Mucosa of rectum (tissue), 2 donors: Measurements from ENCODE around the gene FXN.

Experiments used
- H3K27ac ChIP-seq, 2 donors: one replicate each; pipeline ENCODE4 v1.7.0; 2013; ENCODE audit warnings: inconsistent platforms in 2 of 2, low read depth in 2 of 2, low read length in 2 of 2
- H3K27me3 ChIP-seq, 2 donors: one replicate each; pipeline ENCODE4 v1.7.0; 2013; ENCODE audit warnings: low read length in 2 of 2; ENCODE audit not compliant: control insufficient read depth in 2 of 2, insufficient read depth in 2 of 2
- H3K36me3 ChIP-seq, 2 donors: one replicate each; pipeline ENCODE4 v1.7.0; 2013; ENCODE audit warnings: low read length in 2 of 2; ENCODE audit not compliant: control insufficient read depth in 2 of 2, insufficient read depth in 2 of 2
- H3K4me1 ChIP-seq, 2 donors: one replicate each; pipeline ENCODE4 v1.7.0; 2013; ENCODE audit warnings: low read length in 2 of 2, mild to moderate bottlenecking in 1 of 2; ENCODE audit not compliant: control insufficient read depth in 2 of 2, insufficient read depth in 2 of 2
- H3K4me3 ChIP-seq, 2 donors: one replicate each; pipeline ENCODE4 v1.7.0; 2013; ENCODE audit warnings: low read length in 2 of 2
- H3K9ac ChIP-seq, 2 donors: one replicate each; pipeline ENCODE4 v1.7.0; 2013; ENCODE audit warnings: low read length in 2 of 2, low read depth in 1 of 2, mild to moderate bottlenecking in 1 of 2
- H3K9me3 ChIP-seq, 2 donors: one replicate each; pipeline ENCODE4 v1.7.0; 2013; ENCODE audit warnings: low read length in 2 of 2; ENCODE audit not compliant: control insufficient read depth in 2 of 2
- donor health status: healthy.
- donor health status: Normal muscosa, but diverticular disease.

Gene FXN

GRCh38 chr9:69062195-69062594 is 26.6 kb downstream of the FXN start:
- H3K4me1 ChIP-seq = no peaks in the 10 kb centered on the region
- no peak overlapping the region for H3K27ac ChIP-seq
- no peaks in the 10 kb centered on the region for H3K27me3 ChIP-seq
- H3K36me3 ChIP-seq = peaks cover 7 to 23% of the 10 kb centered on the region in 2 donors
- no peak overlapping the region for H3K9ac ChIP-seq
- H3K9me3 ChIP-seq = no peaks in the 10 kb centered on the region
- H3K4me3 ChIP-seq = no peak overlapping the region

GRCh38 chr9:69063839-69064238 is 28.3 kb downstream of the FXN start:
- no peaks in the 10 kb centered on the region for H3K27me3 ChIP-seq
- H3K4me1 ChIP-seq = no peaks in the 10 kb centered on the region
- no peak overlapping the region for H3K9ac ChIP-seq
- H3K9me3 ChIP-seq = no peaks in the 10 kb centered on the region
- no peak overlapping the region for H3K27ac ChIP-seq
- H3K36me3 ChIP-seq = peaks cover 0 to 31% of the 10 kb centered on the region in 2 donors
- no peak overlapping the region for H3K4me3 ChIP-seq

GRCh38 chr9:69065660-69066059 is 30.1 kb downstream of the FXN start:
- Histone ChIP-seq H3K36me3 (peaks cover 0 to 31% of the 10 kb centered on the region in 2 donors), H3K27ac (no peak overlapping the region), H3K4me3 (no peak overlapping the region), H3K27me3 (no peaks in the 10 kb centered on the region), H3K9me3 (no peaks in the 10 kb centered on the region), H3K4me1 (no peaks in the 10 kb centered on the region), H3K9ac (no peak overlapping the region)

- H3K9me3 ChIP-seq = no peaks in the 10 kb centered on the region
- no peak overlapping the region for H3K9ac ChIP-seq
- peaks cover 0 to 26% of the 10 kb centered on the region in 2 donors for H3K36me3 ChIP-seq
- no peaks in the 10 kb centered on the region for H3K4me1 ChIP-seq
- no peak overlapping the region for H3K27ac ChIP-seq
- H3K4me3 ChIP-seq = no peak overlapping the region
- H3K27me3 ChIP-seq = no peaks in the 10 kb centered on the region
Observed at GRCh38 chr9:69066955-69067354, 31.4 kb downstream of the FXN start.

- H3K27ac ChIP-seq = no peak overlapping the region
- peaks cover 0 to 29% of the 10 kb centered on the region in 2 donors for H3K36me3 ChIP-seq
- H3K9me3 ChIP-seq = no peaks in the 10 kb centered on the region
- H3K4me3 ChIP-seq = no peak overlapping the region
- H3K27me3 ChIP-seq = no peaks in the 10 kb centered on the region
- H3K9ac ChIP-seq = no peak overlapping the region
- no peaks in the 10 kb centered on the region for H3K4me1 ChIP-seq
Observed at GRCh38 chr9:69070201-69070600, 34.6 kb downstream of the FXN start.

- H3K9me3 ChIP-seq = no peaks in the 10 kb centered on the region
- H3K27ac ChIP-seq = no peak overlapping the region
- no peaks in the 10 kb centered on the region for H3K4me1 ChIP-seq
- H3K9ac ChIP-seq = no peak overlapping the region
- H3K36me3 ChIP-seq = peaks cover 0 to 21% of the 10 kb centered on the region in 2 donors
- no peaks in the 10 kb centered on the region for H3K27me3 ChIP-seq
- no peak overlapping the region for H3K4me3 ChIP-seq
Observed at GRCh38 chr9:69071059-69071458, 35.5 kb downstream of the FXN start.

GRCh38 chr9:69073103-69073502 is 37.6 kb downstream of the FXN start:
- Histone ChIP-seq H3K9me3 (no peaks in the 10 kb centered on the region), H3K36me3 (peaks cover 0 to 8% of the 10 kb centered on the region in 2 donors), H3K27ac (no peak overlapping the region), H3K27me3 (no peaks in the 10 kb centered on the region), H3K9ac (no peak overlapping the region), H3K4me1 (no peaks in the 10 kb centered on the region), H3K4me3 (no peak overlapping the region)

GRCh38 chr9:69074801-69075200 is 39.2 kb downstream of the FXN start:
- no peak overlapping the region for H3K4me3 ChIP-seq
- no peak overlapping the region for H3K27ac ChIP-seq

GRCh38 chr9:69076550-69076949 is 41.0 kb downstream of the FXN start:
- no peak overlapping the region for H3K4me3 ChIP-seq
- no peaks in the 10 kb centered on the region for H3K9me3 ChIP-seq
- no peaks in the 10 kb centered on the region for H3K4me1 ChIP-seq
- H3K9ac ChIP-seq = no peak overlapping the region
- H3K36me3 ChIP-seq = peaks cover 0 to 5% of the 10 kb centered on the region in 2 donors
- H3K27ac ChIP-seq = no peak overlapping the region
- no peaks in the 10 kb centered on the region for H3K27me3 ChIP-seq

More at GRCh38 chr9:69074801-69075200, 39.2 kb downstream of the FXN start:
- Histone ChIP-seq H3K4me1 (no peaks in the 10 kb centered on the region), H3K36me3 (peaks cover 0 to 5% of the 10 kb centered on the region in 2 donors), H3K9ac (no peak overlapping the region), H3K9me3 (no peaks in the 10 kb centered on the region), H3K27me3 (no peaks in the 10 kb centered on the region)

- H3K9ac ChIP-seq = no peak overlapping the region
- H3K4me3 ChIP-seq = no peak overlapping the region
- no peak overlapping the region for H3K27ac ChIP-seq
- H3K27me3 ChIP-seq = no peaks in the 10 kb centered on the region
- no peaks in the 10 kb centered on the region for H3K4me1 ChIP-seq
- no peaks in the 10 kb centered on the region for H3K36me3 ChIP-seq
- H3K9me3 ChIP-seq = no peaks in the 10 kb centered on the region
Observed at GRCh38 chr9:69078069-69078468, 42.5 kb downstream of the FXN start.

- Histone ChIP-seq H3K9ac (no peak overlapping the region), H3K4me3 (no peak overlapping the region), H3K27ac (no peak overlapping the region), H3K27me3 (no peaks in the 10 kb centered on the region), H3K4me1 (no peaks in the 10 kb centered on the region), H3K36me3 (no peaks in the 10 kb centered on the region), H3K9me3 (no peaks in the 10 kb centered on the region)
Observed at GRCh38 chr9:69078581-69078980, 43.0 kb downstream of the FXN start.
